ENCODE results near the gene FAM209B. TPM values are rescaled to one million over a fixed set of nuclear protein-coding genes. Genes with fewer than 3 reads are reported as not detected.

FAM209B gene
- total RNA-seq, 4 donors from 2014 or later, result not detected

GRCh38 chr20:56566621-56567020 lies 33.6 kb downstream of the FAM209B start:
- TF ChIP-seq CTCF (IDR thresholded peaks at IDR 0.05; ENCODE audit: low read depth), result no peak

GRCh38 chr20:56570832-56571231 lies 37.8 kb downstream of the FAM209B start:
- TF ChIP-seq CTCF (IDR thresholded peaks at IDR 0.05; ENCODE audit: low read depth), result no peak

GRCh38 chr20:56572172-56572571 lies 39.1 kb downstream of the FAM209B start:
- no peak for TF ChIP-seq CTCF (IDR thresholded peaks at IDR 0.05; ENCODE audit: low read depth)

- no peak for TF ChIP-seq CTCF (IDR thresholded peaks at IDR 0.05; ENCODE audit: low read depth)
Measured at GRCh38 chr20:56573986-56574385, 40.9 kb downstream of the FAM209B start.

GRCh38 chr20:56574531-56575142 lies 41.6 kb downstream of the FAM209B start:
- TF ChIP-seq CTCF (IDR thresholded peaks at IDR 0.05; ENCODE audit: low read depth), result no peak

- TF ChIP-seq CTCF (IDR thresholded peaks at IDR 0.05; ENCODE audit: low read depth), result no peak
Measured at GRCh38 chr20:56575157-56575556, 42.1 kb downstream of the FAM209B start.

GRCh38 chr20:56575961-56576360 lies 42.9 kb downstream of the FAM209B start:
- no peak for TF ChIP-seq CTCF (IDR thresholded peaks at IDR 0.05; ENCODE audit: low read depth)

Data from subcutaneous adipose tissue (tissue), 4 donors.